Neural progenitor cell (in vitro differentiated cells): ENCODE measurements around the gene ATP1A1.

Experiments used
- EZH2 ChIP-seq: fragments of 200-600 bp; sonication (generic); IDR thresholded peaks from 2 replicates; pipeline ENCODE4 v1.6.1; 2017; ENCODE audit warnings: antibody characterized with exemption, mild to moderate bottlenecking, moderate library complexity
- EZH2phosphoT487 ChIP-seq: fragments of 200-600 bp; sonication (generic); IDR thresholded peaks from 2 replicates; pipeline ENCODE4 v1.6.1; 2017; ENCODE audit warnings: antibody characterized with exemption
- TF ChIP-seq, protein P1 (sequence below): fragments of 200-600 bp; sonication (generic); IDR thresholded peaks from 2 replicates; pipeline ENCODE4 v1.5.1; 2017; ENCODE audit warnings: antibody characterized with exemption, mild to moderate bottlenecking

DNA sequence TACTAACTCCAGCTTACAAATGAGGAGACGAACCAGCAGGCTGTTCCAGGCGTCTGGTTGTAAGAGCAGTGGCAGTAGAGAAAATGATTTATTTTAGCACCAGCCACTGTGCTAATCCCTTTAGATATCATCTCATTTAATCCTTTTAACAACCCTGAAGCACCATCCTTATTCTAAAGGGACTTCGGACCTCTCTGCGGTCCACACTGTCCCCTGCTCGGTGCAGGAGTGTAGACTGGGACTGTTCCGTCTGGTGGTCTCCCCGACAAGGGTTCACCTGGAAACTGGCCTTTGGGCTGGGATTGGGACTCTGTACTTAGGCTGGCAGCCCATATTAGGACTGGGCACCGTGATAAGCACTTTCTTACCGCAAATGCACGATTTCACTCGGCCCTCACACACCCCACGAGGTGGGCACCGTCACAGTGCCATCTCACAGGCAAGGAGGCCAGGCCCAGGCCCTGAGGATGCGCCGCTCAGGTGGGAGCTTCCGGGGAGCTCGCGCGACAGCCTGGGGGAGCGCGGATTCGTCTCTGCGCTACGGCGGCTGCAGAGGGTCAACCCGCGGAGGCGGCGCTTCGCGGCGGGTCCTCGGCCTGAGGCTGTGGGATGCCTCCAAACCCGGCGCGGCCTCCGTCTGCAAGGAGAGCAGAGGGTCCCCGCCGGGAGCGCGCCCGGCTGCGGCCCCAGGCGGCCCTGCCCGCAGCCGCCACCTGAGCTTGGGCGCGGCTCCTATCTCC lies 45.2 kb downstream of the ATP1A1 start:
- TF ChIP-seq, protein P1, sequence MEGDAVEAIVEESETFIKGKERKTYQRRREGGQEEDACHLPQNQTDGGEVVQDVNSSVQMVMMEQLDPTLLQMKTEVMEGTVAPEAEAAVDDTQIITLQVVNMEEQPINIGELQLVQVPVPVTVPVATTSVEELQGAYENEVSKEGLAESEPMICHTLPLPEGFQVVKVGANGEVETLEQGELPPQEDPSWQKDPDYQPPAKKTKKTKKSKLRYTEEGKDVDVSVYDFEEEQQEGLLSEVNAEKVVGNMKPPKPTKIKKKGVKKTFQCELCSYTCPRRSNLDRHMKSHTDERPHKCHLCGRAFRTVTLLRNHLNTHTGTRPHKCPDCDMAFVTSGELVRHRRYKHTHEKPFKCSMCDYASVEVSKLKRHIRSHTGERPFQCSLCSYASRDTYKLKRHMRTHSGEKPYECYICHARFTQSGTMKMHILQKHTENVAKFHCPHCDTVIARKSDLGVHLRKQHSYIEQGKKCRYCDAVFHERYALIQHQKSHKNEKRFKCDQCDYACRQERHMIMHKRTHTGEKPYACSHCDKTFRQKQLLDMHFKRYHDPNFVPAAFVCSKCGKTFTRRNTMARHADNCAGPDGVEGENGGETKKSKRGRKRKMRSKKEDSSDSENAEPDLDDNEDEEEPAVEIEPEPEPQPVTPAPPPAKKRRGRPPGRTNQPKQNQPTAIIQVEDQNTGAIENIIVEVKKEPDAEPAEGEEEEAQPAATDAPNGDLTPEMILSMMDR = no peak
- no peak for TF ChIP-seq EZH2
- TF ChIP-seq EZH2phosphoT487 = peak; percentile 59
